Left ventricle myocardium superior (tissue), 1 donor: ENCODE measurements around the gene EEF1AKMT1. TPM values are rescaled to one million over a fixed set of nuclear protein-coding genes. Genes with fewer than 3 reads are reported as not detected.

Source experiments
- total RNA-seq: library from RNA; stranded (reverse); fragmentation: NEBNext Ultra II Directional; extraction: Animal tissue kit (Norgen Biotek cat#: 25700); gene quantifications from one replicate; pipeline ENCODE4 v1.2.1, GENCODE V29; 2021
- donor health status: DM: no; HTN: yes; CAD: no; lungs with severe emphysema.

The EEF1AKMT1 gene
- total RNA-seq, 1 donor from 2014 or later = 9.1 TPM

Other genes starting within 250 kb of the EEF1AKMT1 start
- gene CRYL1, start 248.1 kb downstream of the EEF1AKMT1 start, total RNA-seq = 19.5 TPM
- gene IFT88, start 206.8 kb downstream of the EEF1AKMT1 start, total RNA-seq = 5.8 TPM
- gene IL17D, start 70.3 kb downstream of the EEF1AKMT1 start, total RNA-seq = 0.55 TPM
- 32.9 TPM for gene XPO4, start 128.8 kb upstream of the EEF1AKMT1 start, total RNA-seq